Pancreas (tissue), 10 donors: ENCODE data around the gene PRODH2. TPM values are rescaled to one million over a fixed set of nuclear protein-coding genes. Genes with fewer than 3 reads are reported as not detected.
A peak's percentile ranks its signal among the peaks of the same experiment; 100 is the strongest.

Experiments
- ATAC-seq, 4 donors: fragments of 200-7000 bp; cut with Tn5 transposase; one replicate each; pipeline versions ENCODE4 v1.8.0 to v1.9.1; 2020; ENCODE audit warnings: mild to moderate bottlenecking in 4 of 4, moderate library complexity in 4 of 4
- DNase-seq, 6 donors: peaks; one replicate each; pipeline ENCODE4 v3.0.0-alpha.2; 2020
- FAIRE-seq: peaks from 2 replicates; lab custom pipeline; 2012; peaks lifted over from hg19 to GRCh38; lab: Jason Lieb, UNC
- H3K27ac ChIP-seq, 4 donors: fragments of 200-600 bp; sonication (generic); 1 replicate in 3 of 4; 2 replicates in 1 of 4; pipeline versions ENCODE4 v1.5.0 to v1.8.0; 2020
- H3K27me3 ChIP-seq, 4 donors: fragments of 200-600 bp; one replicate each; pipeline ENCODE4 v1.8.0; 2021
- H3K36me3 ChIP-seq, 3 donors: fragments of 200-600 bp; sonication (generic) in 1 of 3; one replicate each; pipeline versions ENCODE4 v1.5.0 to v1.8.0; 2020 to 2021
- H3K4me1 ChIP-seq, 3 donors: fragments of 200-600 bp; one replicate each; pipeline ENCODE4 v1.8.0; 2021
- H3K4me3 ChIP-seq, 4 donors: fragments of 200-600 bp; sonication (generic) in 2 of 4; one replicate each; pipeline versions ENCODE4 v1.5.0 to v1.8.0; 2020 to 2021
- H3K9me3 ChIP-seq, 4 donors: fragments of 200-600 bp; one replicate each; pipeline ENCODE4 v1.8.0; 2021
- CTCF ChIP-seq, 4 donors: fragments of 200-600 bp; sonication (generic) in 3 of 4; IDR thresholded peaks; one replicate each; pipeline versions ENCODE4 v1.5.0 to v1.8.0; 2021; ENCODE audit warnings: antibody characterized with exemption in 4 of 4
- WGBS, 2 donors: extraction: QIAGEN DNeasy Blood & Tissue Kit; methylation state at CpG; one replicate each; pipeline ENCODE4 v1.1.7; 2013; 5-methylcytosine and 5-hydroxymethylcytosine counted together
- intact Hi-C, 3 donors: fragments of 100-400 bp; cut with DNase I; formaldehyde crosslinking; loops; one replicate each; pipeline versions ENCODE4 v1.11.1 to v1.14.2; 2022
- polyA plus RNA-seq, 2 donors: library from polyadenylated mRNA; stranded (reverse); fragments of 200-250 nt; gene quantifications; one replicate each; pipeline ENCODE4 v1.2.3, GENCODE V29; 2013
- total RNA-seq, 6 donors: library from RNA; stranded (reverse); fragmentation: NEBNext Ultra II Directional in 4 of 6; extraction: Animal tissue kit (Norgen Biotek cat#: 25700) in 4 of 6; gene quantifications; one replicate each; pipeline versions ENCODE4 v1.2.1 to v1.2.4, GENCODE V29; 2021 to 2023
- donor health status: healthy with polysubstance abuse.
- donor health status: DM: no; HTN: no; CAD: no; lungs with moderate emphysema.
- donor health status: DM: no; HTN: no; CAD: no.
- donor health status: control.
- donor health status: control.
- donor health status: Bipolar disorder and iron deficiency.
- donor health status: DM: yes; HTN: yes; CAD: no.
- donor health status: DM: no; HTN: no; CAD: no.
- donor health status: DM: no; HTN: no; CAD: no.
- donor health status: DM: yes; HTN: yes; CAD: no.

The PRODH2 gene
- total RNA-seq (1 to 10 TPM in 5 of 6 donors, under 1 TPM in 1; 0.95 to 6.4 (median 2.7) TPM), polyA plus RNA-seq (10 to 100 TPM; 13.8 to 21.5 TPM)

GRCh38 chr19:35812220-35813042, at the start of gene PRODH2:
TSS of gene PRODH2 (minus strand) at chr19:35812845. CDS start at chr19:35812805, 40 bp downstream.
- FAIRE-seq, result no peak
- intact Hi-C loops, result no loop called here
- no peak for TF ChIP-seq CTCF (IDR thresholded peaks at IDR 0.05)
- Histone ChIP-seq H3K36me3 (no peaks in the 10 kb centered on the region), H3K27me3 (no peaks in the 10 kb centered on the region), H3K4me1 (peaks cover 0 to 5% (median 0%) of the 10 kb centered on the region in 3 donors), H3K27ac (no peak within 1 kb of the TSS), H3K4me3 (no peak within 1 kb of the TSS), H3K9me3 (no peaks in the 10 kb centered on the region)
- ATAC-seq, result peak in 3 of 4 donors; percentile 18 to 66 (median 56)
- 67 to 70% methylated on average over 26 of the region's 26 CpGs for WGBS, 2 donors
- DNase-seq, result peak in 1 of 6 donors; percentile 58

- Histone ChIP-seq H3K36me3 (peaks cover 0 to 5% (median 0%) of the 10 kb centered on the region in 3 donors), H3K27me3 (no peaks in the 10 kb centered on the region), H3K27ac (no peak overlapping the region), H3K9me3 (no peaks in the 10 kb centered on the region), H3K4me3 (no peak overlapping the region), H3K4me1 (peaks cover 6 to 11% (median 9%) of the 10 kb centered on the region in 3 donors)
- TF ChIP-seq CTCF (IDR thresholded peaks at IDR 0.05), result no peak
- no peak for FAIRE-seq
- intact Hi-C loops, result no loop called here
- peak in 1 of 6 donors; percentile 51 for DNase-seq
- no peak for ATAC-seq
- WGBS, 2 donors, result 70 to 76% methylated on average over 19 of the region's 19 CpGs
Measured at GRCh38 chr19:35861640-35862160, 49.1 kb upstream of the PRODH2 start.

GRCh38 chr19:35860818-35861639, 48.4 kb upstream of the PRODH2 start:
- Histone ChIP-seq H3K4me1 (peaks cover 6 to 11% (median 9%) of the 10 kb centered on the region in 3 donors), H3K36me3 (peaks cover 0 to 5% (median 0%) of the 10 kb centered on the region in 3 donors), H3K4me3 (no peak overlapping the region), H3K27ac (no peak overlapping the region), H3K27me3 (no peaks in the 10 kb centered on the region), H3K9me3 (no peaks in the 10 kb centered on the region)
- 63 to 64% methylated on average over 54 to 55 of the region's 55 CpGs for WGBS, 2 donors
- no peak for TF ChIP-seq CTCF (IDR thresholded peaks at IDR 0.05)
- intact Hi-C loops, result no loop called here
- FAIRE-seq (no peak), DNase-seq (peak in 2 of 6 donors; percentile 49 to 68), ATAC-seq (no peak)

- Histone ChIP-seq H3K9me3 (no peaks in the 10 kb centered on the region), H3K27me3 (no peaks in the 10 kb centered on the region), H3K36me3 (peaks cover 0 to 5% (median 0%) of the 10 kb centered on the region in 3 donors), H3K4me1 (peaks cover 6 to 11% (median 9%) of the 10 kb centered on the region in 3 donors), H3K4me3 (no peak overlapping the region), H3K27ac (no peak overlapping the region)
- DNase-seq (peak in 1 of 6 donors; percentile 58), ATAC-seq (no peak), FAIRE-seq (no peak)
- intact Hi-C loops, result no loop called here
- TF ChIP-seq CTCF (IDR thresholded peaks at IDR 0.05), result no peak
- WGBS, 2 donors, result 52 to 56% methylated on average over 23 to 24 of the region's 24 CpGs
Measured at GRCh38 chr19:35860436-35860817, 47.8 kb upstream of the PRODH2 start.
